ENCODE measurements around the gene CD84.

- TF ChIP-seq POLR2A (IDR thresholded peaks at IDR 0.05) = no peak
- TF ChIP-seq, protein P1, sequence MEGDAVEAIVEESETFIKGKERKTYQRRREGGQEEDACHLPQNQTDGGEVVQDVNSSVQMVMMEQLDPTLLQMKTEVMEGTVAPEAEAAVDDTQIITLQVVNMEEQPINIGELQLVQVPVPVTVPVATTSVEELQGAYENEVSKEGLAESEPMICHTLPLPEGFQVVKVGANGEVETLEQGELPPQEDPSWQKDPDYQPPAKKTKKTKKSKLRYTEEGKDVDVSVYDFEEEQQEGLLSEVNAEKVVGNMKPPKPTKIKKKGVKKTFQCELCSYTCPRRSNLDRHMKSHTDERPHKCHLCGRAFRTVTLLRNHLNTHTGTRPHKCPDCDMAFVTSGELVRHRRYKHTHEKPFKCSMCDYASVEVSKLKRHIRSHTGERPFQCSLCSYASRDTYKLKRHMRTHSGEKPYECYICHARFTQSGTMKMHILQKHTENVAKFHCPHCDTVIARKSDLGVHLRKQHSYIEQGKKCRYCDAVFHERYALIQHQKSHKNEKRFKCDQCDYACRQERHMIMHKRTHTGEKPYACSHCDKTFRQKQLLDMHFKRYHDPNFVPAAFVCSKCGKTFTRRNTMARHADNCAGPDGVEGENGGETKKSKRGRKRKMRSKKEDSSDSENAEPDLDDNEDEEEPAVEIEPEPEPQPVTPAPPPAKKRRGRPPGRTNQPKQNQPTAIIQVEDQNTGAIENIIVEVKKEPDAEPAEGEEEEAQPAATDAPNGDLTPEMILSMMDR (IDR thresholded peaks at IDR 0.05) = no peak
These were observed 57.2 kb downstream of the CD84 start for GRCh38 chr1:160522136-160522535.
